ENCODE results near the gene AARS1. TPM values are rescaled to one million over a fixed set of nuclear protein-coding genes. Genes with fewer than 3 reads are reported as not detected.
"Not testable (repeated sequence)": the region's sequence is repeated elsewhere in the genome, so short reads cannot be mapped to it uniquely, and the experiment has no call there.

AARS1 gene
- total RNA-seq, 1 experiment from 2014 or later = 54.3 TPM

DNA sequence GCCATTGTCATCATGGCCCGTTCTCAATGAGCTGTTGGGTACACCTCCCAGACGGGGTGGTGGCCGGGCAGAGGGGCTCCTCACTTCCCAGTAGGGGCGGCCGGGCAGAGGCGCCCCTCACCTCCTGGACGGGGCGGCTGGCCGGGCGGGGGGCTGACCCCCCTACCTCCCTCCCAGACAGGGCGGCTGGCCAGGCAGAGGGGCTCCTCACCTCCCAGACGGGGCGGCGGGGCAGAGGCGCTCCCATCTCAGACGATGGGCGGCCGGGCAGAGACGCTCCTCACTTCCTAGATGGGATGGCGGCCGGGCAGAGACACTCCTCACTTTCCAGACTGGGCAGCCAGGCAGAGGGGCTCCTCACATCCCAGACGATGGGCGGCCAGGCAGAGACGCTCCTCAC lies 64.7 kb downstream of the AARS1 start:
- not testable (repeated sequence) for DNase-seq (ENCODE audit: low read depth)

DNA sequence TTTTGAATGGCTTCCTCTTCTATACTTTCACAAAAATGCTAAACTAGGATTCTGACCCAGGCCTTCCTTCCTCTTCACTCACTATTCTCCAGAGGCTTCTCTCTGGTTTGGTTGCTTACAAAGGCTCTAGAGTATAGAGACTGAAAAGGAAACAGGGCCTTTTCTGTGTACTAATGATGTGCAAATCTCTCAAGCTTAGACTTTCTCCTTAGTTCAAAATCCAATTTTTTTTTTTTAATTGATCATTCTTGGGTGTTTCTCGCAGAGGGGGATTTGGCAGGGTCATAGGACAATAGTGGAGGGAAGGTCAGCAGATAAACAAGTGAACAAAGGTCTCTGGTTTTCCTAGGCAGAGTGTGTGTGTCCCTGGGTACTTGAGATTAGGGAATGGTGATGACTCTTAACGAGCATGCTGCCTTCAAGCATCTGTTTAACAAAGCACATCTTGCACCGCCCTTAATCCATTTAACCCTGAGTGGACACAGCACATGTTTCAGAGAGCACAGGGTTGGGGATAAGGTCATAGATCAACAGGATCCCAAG lies 65.3 kb downstream of the AARS1 start:
- DNase-seq (ENCODE audit: low read depth) = not testable (repeated sequence)

DNA sequence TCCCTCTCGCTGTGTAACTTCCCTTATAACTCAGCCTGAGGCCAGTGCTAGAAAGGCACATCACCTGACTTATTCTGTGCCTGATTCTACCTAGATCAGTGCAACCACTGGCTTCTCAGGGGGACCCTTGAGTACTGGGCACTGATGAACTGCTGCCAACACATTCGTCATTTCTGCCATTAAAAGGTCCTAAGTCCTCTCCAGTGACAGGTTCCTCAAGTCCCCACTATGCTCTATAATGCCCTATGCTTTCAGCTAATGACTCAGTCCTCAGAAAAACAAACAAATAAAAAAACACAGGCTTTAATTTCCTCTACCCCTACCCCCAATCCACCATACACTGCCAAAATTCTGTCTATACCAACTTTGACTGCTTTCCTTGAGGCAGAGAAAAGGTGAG lies 66.1 kb downstream of the AARS1 start:
- not testable (repeated sequence) for DNase-seq (ENCODE audit: low read depth)

DNA sequence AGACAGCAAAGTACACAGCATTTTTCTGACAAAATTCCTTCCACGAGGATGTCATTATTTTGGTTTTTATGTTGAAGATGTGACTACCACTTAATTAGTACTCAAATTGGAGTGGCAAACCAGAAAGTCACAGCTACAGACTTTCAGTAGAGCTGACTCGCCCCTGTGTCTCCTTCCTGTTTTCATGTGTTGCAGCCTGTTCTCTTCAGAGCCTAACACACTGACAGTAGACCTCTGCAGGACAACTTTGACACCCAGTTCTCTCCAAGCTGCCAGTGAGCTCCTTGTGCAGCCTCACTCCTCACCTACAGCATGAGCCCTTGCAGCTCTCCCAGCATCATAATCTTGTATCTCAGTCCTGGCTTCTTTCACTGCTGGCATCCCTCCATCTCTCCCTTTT lies 66.7 kb downstream of the AARS1 start:
- not testable (repeated sequence) for DNase-seq (ENCODE audit: low read depth)

DNA sequence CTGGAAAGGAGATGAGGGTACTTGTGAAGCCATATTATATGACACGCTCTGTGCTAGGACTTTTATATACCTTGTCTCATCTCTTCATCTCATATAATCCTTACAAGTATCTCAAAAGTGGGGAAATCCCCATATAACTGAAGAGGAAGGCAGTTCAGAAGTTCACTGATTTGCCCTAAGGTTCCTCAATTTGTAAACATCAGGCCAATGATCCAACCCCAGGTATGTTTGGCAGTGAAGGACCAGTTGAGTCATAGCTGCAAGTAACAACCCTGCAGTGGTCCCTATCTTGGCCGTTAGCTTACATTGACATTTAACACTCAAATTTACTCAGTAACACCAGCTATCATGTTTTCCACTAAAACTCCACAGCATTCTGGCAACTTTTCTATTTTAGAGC lies 70.7 kb downstream of the AARS1 start:
- not testable (repeated sequence) for DNase-seq (ENCODE audit: low read depth)

DNA sequence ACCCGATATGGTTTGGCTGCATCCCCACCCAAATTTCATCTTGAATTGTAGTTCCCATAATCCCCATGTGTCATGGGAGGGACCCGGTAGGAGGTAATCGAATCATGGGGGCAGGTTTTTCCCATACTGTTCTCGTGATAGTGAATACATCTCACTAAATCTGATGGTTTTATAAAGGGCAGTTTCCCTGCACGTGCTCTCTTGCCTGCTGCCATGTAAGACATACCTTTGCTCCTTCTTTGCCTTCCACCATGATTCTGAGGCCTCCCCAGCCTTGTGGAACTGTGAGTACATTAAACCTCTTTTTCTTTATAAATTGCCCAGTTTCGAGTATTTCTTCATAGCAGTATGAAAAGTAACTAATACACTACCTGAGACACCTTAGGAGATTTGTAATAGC lies 82.9 kb downstream of the AARS1 start:
- DNase-seq (ENCODE audit: low read depth) = not testable (repeated sequence)

DNA sequence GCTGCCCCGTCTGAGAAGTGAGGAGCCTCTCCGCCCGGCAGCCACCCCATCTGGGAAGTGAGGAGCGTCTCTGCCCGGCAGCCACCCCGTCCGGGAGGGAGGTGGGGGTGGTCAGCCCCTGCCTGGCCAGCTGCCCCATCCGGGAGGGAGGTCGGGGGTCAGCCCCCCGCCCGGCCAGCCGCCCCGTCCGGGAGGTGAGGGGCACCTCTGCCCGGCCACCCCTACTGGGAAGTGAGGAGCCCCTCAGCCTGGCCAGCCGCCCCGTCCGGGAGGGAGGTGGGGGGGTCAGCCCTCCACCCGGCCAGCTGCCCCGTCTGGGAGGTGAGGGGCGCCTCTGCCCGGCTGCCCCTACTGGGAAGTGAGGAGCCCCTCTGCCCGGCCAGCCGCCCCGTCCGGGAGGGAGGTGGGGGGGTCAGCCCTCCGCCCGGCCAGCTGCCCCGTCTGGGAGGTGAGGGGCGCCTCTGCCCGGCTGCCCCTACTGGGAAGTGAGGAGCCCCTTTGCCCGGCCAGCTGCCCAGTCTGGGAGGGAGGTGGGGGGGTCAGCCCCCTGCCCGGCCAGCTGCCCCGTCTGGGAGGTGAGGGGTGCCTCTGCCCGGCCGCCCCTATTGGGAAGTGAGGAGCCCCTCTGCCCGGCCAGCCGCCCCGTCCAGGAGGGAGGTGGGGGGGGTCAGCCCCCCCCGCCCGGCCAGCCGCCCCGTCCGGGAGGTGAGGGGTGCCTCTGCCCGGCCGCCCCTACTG lies 84.5 kb downstream of the AARS1 start:
- DNase-seq (ENCODE audit: low read depth) = not testable (repeated sequence)

DNA sequence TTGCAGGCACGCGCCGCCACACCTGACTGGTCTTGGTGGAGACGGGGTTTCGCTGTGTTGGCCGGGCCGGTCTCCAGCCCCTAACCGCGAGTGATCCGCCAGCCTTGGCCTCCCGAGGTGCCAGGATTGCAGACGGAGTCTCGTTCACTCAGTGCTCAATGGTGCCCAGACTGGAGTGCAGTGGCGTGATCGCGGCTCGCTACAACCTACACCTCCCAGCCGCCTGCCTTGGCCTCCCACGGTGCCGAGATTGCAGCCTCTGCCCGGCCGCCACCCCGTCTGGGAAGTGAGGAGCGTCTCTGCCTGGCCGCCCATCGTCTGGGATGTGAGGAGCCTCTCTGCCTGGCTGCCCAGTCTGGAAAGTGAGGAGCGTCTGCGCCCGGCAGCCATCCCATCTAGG lies 85.3 kb downstream of the AARS1 start:
- DNase-seq (ENCODE audit: low read depth) = not testable (repeated sequence)

DNA sequence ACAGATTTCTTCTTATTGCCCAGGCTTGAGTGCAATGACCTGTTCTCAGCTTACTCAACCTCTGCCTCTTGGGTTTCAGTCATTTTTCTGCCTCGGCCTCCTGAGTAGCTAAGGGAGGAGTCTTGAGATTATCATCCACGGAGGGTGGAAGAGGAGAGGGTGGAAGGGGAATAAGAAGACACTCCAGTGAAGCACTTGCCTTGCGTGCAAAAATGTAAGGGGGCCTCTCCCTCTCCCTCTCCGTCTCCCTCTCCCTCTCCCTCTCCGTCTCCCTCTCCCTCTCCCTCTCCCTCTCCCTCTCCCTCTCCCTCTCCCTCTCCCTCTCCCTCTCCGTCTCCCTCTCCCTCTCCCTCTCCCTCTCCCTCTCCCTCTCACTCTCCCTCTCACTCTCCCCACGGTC lies 85.8 kb downstream of the AARS1 start:
- not testable (repeated sequence) for DNase-seq (ENCODE audit: low read depth)

Other genes with a start within 250 kb of the AARS1 start
- gene PDPR, start 175.2 kb downstream of the AARS1 start, total RNA-seq (2014; rRNA removed) = 11.2 and 12.7 TPM in 2 replicates
- gene CLEC18C, start 115.7 kb downstream of the AARS1 start, total RNA-seq (2014; rRNA removed) = 0.06 and 0.32 TPM in 2 replicates
- 31.3 and 33.4 TPM in 2 replicates for gene EXOSC6, start 37.6 kb downstream of the AARS1 start, total RNA-seq (2014; rRNA removed)
- 27.0 and 28.1 TPM in 2 replicates for gene DDX19B, start 9.7 kb upstream of the AARS1 start, total RNA-seq (2014; rRNA removed)
- gene DDX19A, start 57.4 kb upstream of the AARS1 start, total RNA-seq (2014; rRNA removed) = 38.2 and 50.7 TPM in 2 replicates
- gene ST3GAL2, start 149.6 kb upstream of the AARS1 start, total RNA-seq (2014; rRNA removed) = 23.0 and 28.3 TPM in 2 replicates
- gene FCSK, start 165.1 kb upstream of the AARS1 start, total RNA-seq (2014; rRNA removed) = 7.5 and 13.5 TPM in 2 replicates
- 94.2 and 161 TPM in 2 replicates for gene COG4, start 234.0 kb upstream of the AARS1 start, total RNA-seq (2014; rRNA removed)
- gene SF3B3, start 234.3 kb upstream of the AARS1 start, total RNA-seq (2014; rRNA removed) = 124 and 194 TPM in 2 replicates